Measurements from ENCODE around the gene CHRNB2.
A peak's percentile ranks its signal among the peaks of the same experiment; 100 is the strongest.

The CHRNB2 gene

DNA sequence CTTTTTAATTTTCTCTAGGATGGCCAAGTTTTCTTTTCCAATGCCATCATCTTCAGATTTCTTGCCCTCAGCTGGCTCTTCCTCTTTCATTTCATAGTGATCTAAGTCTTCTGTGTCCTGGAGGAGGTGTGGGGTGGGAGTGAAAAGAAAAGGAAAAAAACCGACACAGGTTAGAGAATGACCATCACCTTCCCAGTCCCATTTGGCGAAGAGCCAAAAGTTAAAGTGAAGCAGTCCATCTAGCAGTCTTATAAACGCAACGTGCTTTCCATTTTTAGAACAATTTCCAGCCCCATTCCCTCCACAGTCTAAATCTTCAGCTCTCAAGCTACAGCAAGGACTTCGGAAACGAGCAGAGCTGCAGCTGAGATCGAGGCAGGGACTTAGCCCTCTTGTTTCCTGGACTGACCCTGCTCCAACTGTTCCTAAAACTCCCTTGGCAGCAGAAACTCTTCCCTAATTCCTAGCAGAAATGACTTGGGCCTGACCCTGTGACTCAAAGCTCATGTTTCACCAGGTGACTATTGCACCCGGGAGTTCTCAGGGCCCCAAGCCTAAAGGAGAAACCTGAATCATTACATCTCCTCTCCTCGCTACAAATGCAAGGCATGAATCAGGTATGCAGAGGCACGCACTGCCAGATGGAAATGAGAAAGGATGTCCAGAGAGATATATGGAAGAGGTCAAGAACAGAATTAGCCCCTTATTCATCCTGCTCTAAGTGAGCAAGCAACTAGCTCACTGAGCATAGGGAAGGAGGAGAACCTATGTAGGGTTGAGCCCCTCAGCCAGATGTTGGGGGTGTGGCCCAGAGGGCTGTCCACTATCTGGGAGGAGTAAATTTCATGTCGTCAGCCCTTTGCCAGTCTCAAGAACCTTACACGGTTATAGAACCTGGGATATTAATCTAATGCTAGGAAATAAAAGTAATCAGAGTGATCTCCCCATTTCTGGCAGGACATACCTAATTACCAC is 14.2 kb upstream of the CHRNB2 start:
- no peak for DNase-seq

DNA sequence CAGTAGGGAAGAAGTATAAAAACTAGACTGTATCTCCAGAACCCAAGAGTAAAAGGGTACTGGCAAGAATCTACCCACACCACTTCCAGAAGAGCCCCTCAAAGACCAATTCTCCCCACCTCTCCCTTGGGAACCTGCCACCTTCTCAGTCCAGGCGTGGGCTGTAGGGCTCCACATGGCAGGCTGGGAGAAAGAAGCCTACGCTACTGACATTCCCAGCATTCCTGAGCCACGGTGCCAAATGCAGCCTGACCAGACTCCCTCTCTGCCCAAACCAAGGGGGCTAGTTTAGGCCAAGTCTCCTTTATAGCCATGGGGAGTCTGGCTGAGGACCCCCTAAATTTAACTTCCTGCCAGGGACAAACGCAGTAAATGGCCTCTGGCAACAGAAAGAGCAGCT is 11.2 kb upstream of the CHRNB2 start:
- no peak for DNase-seq

DNA sequence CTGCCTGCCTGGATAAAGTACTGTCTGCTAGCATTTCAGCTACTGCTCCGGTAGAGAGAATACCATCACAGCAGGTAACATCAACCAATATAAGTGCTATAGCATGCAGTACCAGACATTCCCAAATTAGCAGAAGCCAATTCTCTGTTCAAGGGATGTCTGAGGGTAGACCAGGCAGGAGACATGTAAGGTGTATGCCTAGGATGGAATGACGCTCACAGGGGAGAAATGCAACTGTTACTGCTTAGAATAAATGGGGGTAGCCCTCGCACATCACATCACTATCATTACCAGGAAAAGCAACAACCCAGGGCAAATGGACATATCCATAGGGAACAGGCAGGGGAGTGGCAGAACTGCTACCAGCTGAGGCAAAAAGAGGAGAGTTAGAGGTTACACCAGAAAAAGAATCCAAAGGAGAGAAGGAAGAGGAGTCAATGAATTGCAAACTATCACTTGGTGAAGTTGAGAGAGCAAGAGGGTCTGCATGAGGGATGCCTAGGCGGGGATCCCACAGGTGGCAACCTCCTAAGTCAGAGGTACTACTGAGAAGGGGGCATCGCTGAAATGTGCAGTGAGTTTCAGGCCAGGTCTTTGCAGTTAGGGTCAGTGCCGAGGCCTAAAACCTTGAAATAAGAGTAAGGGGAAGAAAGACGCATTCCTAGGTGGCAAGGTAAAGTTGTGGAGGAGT is 10.2 kb upstream of the CHRNB2 start:
- DNase-seq: no peak

GRCh38 chr1:154557939-154558719 is 9.4 kb upstream of the CHRNB2 start, which contains the start of gene UBE2Q1:
Gene UBE2Q1, minus strand, starts transcription at chr1:154558662. Its CDS starts 109 bp downstream, at chr1:154558553.
- no peak for DNase-seq

- DNase-seq: peak; percentile 100
Measured at GRCh38 chr1:154558720-154559465, 8.7 kb upstream of the CHRNB2 start.

- peak; percentile 88 for DNase-seq
Measured at GRCh38 chr1:154559466-154560044, 8.0 kb upstream of the CHRNB2 start.

GRCh38 chr1:154565876-154566275 is 1.7 kb upstream of the CHRNB2 start:
- no peak for DNase-seq

- no peak for DNase-seq
Measured at GRCh38 chr1:154568157-154568815, 708 bp downstream of the CHRNB2 start.

DNA sequence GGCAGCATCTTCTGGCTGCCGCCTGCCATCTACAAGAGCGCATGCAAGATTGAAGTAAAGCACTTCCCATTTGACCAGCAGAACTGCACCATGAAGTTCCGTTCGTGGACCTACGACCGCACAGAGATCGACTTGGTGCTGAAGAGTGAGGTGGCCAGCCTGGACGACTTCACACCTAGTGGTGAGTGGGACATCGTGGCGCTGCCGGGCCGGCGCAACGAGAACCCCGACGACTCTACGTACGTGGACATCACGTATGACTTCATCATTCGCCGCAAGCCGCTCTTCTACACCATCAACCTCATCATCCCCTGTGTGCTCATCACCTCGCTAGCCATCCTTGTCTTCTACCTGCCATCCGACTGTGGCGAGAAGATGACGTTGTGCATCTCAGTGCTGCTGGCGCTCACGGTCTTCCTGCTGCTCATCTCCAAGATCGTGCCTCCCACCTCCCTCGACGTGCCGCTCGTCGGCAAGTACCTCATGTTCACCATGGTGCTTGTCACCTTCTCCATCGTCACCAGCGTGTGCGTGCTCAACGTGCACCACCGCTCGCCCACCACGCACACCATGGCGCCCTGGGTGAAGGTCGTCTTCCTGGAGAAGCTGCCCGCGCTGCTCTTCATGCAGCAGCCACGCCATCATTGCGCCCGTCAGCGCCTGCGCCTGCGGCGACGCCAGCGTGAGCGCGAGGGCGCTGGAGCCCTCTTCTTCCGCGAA is 3.8 kb downstream of the CHRNB2 start:
- DNase-seq: no peak

- DNase-seq: no peak
Measured at GRCh38 chr1:154571964-154572288, 4.3 kb downstream of the CHRNB2 start.

- no peak for DNase-seq
Measured at GRCh38 chr1:154572468-154573167, 5.0 kb downstream of the CHRNB2 start.

DNA sequence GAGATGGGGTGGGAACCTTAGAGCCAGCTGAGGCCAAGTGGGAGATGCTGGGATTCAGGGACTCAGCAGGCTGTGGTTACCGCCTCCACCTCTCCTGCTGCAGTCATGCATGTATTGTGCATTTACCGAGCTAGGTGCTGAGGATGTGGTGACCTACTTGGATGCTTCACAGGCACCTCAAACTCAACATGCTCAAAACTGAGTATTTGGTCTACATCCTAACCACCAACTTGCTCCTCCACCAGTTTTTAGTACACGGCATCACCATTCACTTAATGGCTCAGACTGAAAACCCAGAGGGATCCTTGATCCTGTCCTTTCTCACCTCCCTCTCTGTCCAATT is 5.6 kb downstream of the CHRNB2 start:
- no peak for DNase-seq

DNA sequence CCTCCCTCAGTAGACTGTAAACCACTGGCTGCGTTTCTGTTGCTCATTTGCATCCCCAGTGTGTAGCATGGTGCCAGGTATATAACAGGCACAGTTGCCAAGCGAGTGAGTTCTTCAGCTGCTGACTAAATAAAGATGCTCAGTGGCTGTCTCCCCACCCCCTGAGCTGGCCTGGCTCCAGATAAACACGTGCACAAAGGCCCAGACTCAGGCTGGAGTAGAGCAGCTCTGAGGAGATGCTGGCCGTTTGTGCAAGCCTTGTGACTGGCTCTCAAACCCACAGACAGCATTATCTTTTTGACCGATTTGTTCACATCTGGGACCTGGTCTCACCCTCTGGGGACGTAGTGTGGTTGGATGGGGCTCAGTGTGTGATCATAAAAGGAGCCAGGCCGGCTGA is 7.1 kb downstream of the CHRNB2 start:
- DNase-seq: no peak

DNA sequence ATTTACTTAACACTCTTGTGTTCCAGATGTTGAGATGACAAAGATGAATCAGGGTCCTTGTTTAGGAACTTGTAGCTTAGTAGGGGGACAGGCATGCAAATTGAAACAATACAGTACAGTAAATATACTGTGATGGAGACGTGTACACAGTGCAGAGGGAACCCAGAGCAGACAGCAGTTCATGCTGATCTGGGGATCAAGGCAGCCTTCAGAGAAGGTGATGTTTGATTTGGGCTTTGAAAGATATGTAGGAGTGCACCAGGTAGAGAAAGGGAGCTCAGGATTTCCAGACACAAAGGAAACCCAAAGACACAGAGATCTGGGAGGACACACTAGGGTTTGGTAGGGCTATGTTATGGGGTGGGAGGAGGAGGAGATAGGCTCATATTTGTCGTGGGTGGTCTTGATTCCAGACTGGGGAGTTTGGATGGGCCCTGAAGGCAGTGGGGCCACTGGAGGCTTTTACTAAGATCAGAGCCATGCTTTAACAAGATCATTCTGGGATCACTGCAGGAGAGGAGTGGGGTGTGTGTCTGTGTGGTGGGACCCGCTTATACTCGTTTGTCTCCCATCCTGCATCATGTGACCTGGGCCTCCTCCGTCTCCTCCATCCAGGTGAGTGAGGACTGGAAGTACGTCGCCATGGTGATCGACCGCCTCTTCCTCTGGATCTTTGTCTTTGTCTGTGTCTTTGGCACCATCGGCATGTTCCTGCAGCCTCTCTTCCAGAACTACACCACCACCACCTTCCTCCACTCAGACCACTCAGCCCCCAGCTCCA is 7.8 kb downstream of the CHRNB2 start:
- DNase-seq: no peak

- no peak for DNase-seq
Measured at GRCh38 chr1:154575951-154576566, 8.5 kb downstream of the CHRNB2 start.

DNA sequence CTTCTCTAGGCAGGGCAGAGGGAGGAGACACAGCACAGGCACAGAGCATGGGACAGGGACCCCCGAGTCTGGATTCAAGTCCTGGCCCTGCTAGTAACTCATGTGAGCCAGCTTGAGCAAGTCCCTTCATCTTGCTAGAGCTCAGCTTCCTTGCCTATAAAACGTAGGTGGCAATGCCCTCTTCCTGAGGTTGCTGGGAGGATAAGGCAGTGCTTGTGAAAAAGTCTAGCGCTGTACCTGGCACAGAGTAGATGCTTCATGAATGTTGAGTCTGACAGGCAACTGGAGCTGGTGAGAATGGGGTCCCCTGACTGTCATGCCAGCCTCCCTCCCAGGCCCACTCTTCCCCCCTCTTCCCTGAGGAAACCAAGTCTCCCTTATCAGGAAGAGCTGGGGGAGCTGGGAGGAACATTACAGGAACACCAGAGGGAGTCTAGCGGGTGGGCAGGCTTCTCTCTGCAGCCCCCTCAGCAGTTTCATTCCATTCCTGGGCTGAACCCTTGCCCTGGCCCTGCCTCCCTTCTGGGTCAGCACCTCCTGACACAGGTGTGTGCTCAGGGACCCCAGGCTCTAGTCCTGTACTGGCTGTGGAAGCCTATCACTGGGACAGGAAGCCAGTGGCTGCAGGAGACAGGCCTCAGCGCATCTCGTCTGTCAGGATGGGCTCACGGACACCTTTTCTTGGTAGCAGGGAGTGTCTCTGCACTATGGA is 9.9 kb downstream of the CHRNB2 start:
- no peak for DNase-seq

DNA sequence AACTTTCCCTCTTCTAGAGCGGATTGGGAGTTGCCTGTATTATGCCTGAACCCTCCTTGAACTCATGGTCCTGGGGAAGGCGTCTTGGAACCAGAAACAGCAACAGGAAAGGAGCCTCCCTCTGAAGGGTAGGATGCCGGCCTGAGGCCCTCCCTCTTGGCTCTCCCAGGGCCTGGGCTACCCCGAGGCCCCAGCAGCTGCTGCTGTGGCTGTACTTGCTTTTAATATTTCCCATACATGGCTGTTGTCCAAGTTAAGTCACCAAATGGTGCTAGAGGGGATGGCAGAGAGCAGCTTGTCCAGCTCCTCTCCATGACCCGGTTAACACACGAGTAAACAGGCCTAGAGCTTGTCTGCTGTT is 10.5 kb downstream of the CHRNB2 start:
- DNase-seq: no peak

GRCh38 chr1:154579374-154579773 is 11.8 kb downstream of the CHRNB2 start:
- no peak for DNase-seq

DNA sequence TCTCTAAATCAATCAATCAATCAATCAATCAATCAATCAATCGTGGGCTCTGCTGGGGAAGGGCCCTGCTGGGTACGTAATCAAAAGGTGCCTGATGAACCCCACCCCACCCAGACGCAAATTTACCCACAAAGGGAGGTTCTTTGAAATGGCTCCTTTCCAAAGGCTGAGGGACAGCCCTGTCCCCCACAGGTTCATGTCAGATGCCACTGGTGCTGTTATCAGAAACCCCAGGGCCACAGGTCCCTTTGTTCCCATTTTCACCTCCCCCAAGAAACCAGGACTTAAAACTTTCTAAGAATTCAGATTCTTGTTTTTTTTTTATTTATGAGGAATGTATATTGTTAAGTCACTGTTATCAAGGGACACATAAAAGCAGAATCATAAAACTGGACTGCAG is 14.2 kb downstream of the CHRNB2 start:
- DNase-seq: no peak
